Measurements from ENCODE around the gene MCEE. TPM values are rescaled to one million over a fixed set of nuclear protein-coding genes. Genes with fewer than 3 reads are reported as not detected.
A peak's percentile ranks its signal among the peaks of the same experiment; 100 is the strongest.

MCEE gene
- total RNA-seq, 1 experiment from 2014 or later: 14.9 TPM

DNA sequence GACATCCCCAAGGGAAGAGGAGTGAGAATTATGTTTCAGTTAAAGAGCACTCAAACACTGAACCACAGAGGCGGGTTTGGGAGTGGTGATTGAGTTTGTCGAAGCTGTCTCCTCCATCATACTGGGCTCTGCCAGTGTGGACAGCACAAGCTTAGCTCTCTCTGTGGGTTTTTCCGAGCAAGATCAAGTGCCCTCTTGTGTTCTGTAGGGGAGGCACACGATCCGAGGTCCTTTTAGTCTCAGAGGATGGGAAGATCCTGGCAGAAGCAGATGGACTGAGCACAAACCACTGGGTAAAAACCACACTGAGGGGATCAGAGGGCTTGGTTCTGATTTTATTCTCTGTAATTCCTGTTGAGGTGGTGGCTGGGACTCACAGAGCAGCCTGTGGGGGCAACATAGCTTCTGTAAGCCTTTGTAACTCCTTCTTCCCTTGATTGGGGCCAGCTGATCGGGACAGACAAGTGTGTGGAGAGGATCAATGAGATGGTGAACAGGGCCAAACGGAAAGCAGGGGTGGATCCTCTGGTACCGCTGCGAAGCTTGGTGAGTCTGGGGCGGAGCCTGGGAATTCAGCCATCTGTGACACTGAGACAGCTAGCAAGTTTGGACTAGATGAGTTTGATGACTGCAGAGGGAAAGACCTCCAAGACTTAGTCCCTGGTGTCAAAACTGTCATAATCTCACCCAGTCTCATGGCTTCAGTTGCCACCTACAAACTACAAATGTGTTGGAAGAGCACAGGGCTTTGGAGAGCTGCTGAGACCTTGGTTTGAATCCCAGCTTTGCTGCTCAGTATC lies 59.5 kb downstream of the MCEE start:
- ChIA-PET POLR2A (interaction anchor here (0.9 to 3.9 kb wide), 4 partner anchors 44 to 262 kb away, joined by 4 to 123 read pairs (median 16); partner anchors contain the start of genes MCEE, MPHOSPH10 and ZNF638), CTCF (interaction anchor here (0.6 to 2.5 kb wide), 8 partner anchors 10 to 79 kb away, joined by 3 to 11 read pairs (median 4); no protein-coding TSS in a partner anchor)
- H3K27ac Mint-ChIP-seq (ENCODE audit: low read depth, unreplicated experiment): no peak overlapping the region
- TF ChIP-seq, protein P1, sequence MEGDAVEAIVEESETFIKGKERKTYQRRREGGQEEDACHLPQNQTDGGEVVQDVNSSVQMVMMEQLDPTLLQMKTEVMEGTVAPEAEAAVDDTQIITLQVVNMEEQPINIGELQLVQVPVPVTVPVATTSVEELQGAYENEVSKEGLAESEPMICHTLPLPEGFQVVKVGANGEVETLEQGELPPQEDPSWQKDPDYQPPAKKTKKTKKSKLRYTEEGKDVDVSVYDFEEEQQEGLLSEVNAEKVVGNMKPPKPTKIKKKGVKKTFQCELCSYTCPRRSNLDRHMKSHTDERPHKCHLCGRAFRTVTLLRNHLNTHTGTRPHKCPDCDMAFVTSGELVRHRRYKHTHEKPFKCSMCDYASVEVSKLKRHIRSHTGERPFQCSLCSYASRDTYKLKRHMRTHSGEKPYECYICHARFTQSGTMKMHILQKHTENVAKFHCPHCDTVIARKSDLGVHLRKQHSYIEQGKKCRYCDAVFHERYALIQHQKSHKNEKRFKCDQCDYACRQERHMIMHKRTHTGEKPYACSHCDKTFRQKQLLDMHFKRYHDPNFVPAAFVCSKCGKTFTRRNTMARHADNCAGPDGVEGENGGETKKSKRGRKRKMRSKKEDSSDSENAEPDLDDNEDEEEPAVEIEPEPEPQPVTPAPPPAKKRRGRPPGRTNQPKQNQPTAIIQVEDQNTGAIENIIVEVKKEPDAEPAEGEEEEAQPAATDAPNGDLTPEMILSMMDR (IDR thresholded peaks at IDR 0.05; ENCODE audit: unreplicated experiment): no peak
- H3K27me3 Mint-ChIP-seq (ENCODE audit: insufficient read depth, unreplicated experiment): no peaks in the 10 kb centered on the region
- intact Hi-C loops (cut with micrococcal nuclease): no loop called here
- DNase-seq (ENCODE audit: unreplicated experiment): peak; percentile 31
- no TSS peak for BruUV-seq (replicated peaks)
- no peak overlapping the region for H3K4me3 Mint-ChIP-seq (ENCODE audit: unreplicated experiment)
- H3K4me1 Mint-ChIP-seq (ENCODE audit: insufficient read depth, unreplicated experiment): peaks cover 22% of the 10 kb centered on the region
- peaks cover 29% of the 10 kb centered on the region for H3K36me3 Mint-ChIP-seq (ENCODE audit: insufficient read depth, unreplicated experiment)
- no peaks in the 10 kb centered on the region for H3K9me3 Mint-ChIP-seq (ENCODE audit: unreplicated experiment)

DNA sequence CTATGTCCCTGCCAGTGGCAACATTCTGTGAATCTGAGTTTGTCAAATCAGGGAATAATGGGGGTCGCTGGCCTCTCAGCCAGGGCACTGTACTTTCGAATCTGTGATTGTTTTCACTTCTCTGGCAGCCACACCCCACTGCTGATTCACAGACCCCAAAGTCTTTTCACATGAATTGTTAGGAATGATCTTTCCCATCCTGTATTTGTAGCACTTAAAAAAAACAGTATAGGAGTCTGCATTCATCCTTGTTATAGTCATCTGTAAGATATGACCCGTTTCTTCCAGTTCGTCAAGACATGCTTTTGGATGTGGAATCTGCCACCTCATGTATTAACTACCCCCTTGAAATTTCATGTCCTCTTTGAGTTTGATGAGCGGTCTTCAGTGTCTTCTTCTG lies 60.7 kb downstream of the MCEE start:
- ChIA-PET POLR2A (interaction anchor here (0.6 to 3.9 kb wide), 16 partner anchors 13 to 1995 kb away, joined by 3 to 123 read pairs (median 4); partner anchors contain the start of genes MCEE, MPHOSPH10 and ZNF638), CTCF (interaction anchor here (1.1 to 1.4 kb wide), 3 partner anchors 22 to 208 kb away, joined by 3 to 4 read pairs (median 4); no protein-coding TSS in a partner anchor)
- TF ChIP-seq, protein P1 (IDR thresholded peaks at IDR 0.05; ENCODE audit: unreplicated experiment): no peak
- peak overlapping the region; percentile 93 for H3K27ac Mint-ChIP-seq (ENCODE audit: low read depth, unreplicated experiment)
- peaks cover 23% of the 10 kb centered on the region for H3K36me3 Mint-ChIP-seq (ENCODE audit: insufficient read depth, unreplicated experiment)
- no peak for DNase-seq (ENCODE audit: unreplicated experiment)
- peak overlapping the region; percentile 96 for H3K4me3 Mint-ChIP-seq (ENCODE audit: unreplicated experiment)
- intact Hi-C loops (cut with micrococcal nuclease): loop anchor here (5.0 kb wide), 1 partner anchor 63 kb away; the partner anchor contains the start of genes MCEE and MPHOSPH10
- H3K27me3 Mint-ChIP-seq (ENCODE audit: insufficient read depth, unreplicated experiment): no peaks in the 10 kb centered on the region
- H3K9me3 Mint-ChIP-seq (ENCODE audit: unreplicated experiment): no peaks in the 10 kb centered on the region
- TSS peak; percentile 54 for BruUV-seq (replicated peaks)
- H3K4me1 Mint-ChIP-seq (ENCODE audit: insufficient read depth, unreplicated experiment): peaks cover 22% of the 10 kb centered on the region

GRCh38 chr2:71068218-71069035 lies 61.6 kb downstream of the MCEE start, which contains the start of gene NAGK:
TSS of gene NAGK (plus strand) at chr2:71068648. CDS start at chr2:71068684, 36 bp downstream.
- peak; percentile 95 for DNase-seq (ENCODE audit: unreplicated experiment)
- H3K27me3 Mint-ChIP-seq (ENCODE audit: insufficient read depth, unreplicated experiment): no peaks in the 10 kb centered on the region
- POLR2A ChIA-PET: interaction anchor here (0.6 to 3.9 kb wide), 40 partner anchors 10 to 1996 kb away, joined by 3 to 123 read pairs (median 4); partner anchors contain the start of genes ATP6V1B1, MCEE, MPHOSPH10 and PAIP2B
- H3K36me3 Mint-ChIP-seq (ENCODE audit: insufficient read depth, unreplicated experiment): peaks cover 17% of the 10 kb centered on the region
- H3K27ac Mint-ChIP-seq (ENCODE audit: low read depth, unreplicated experiment): peak within 1 kb of the TSS; percentile 93
- peaks cover 22% of the 10 kb centered on the region for H3K4me1 Mint-ChIP-seq (ENCODE audit: insufficient read depth, unreplicated experiment)
- TF ChIP-seq, protein P1 (IDR thresholded peaks at IDR 0.05; ENCODE audit: unreplicated experiment): no peak
- H3K9me3 Mint-ChIP-seq (ENCODE audit: unreplicated experiment): no peaks in the 10 kb centered on the region
- CTCF ChIA-PET: interaction anchor here (0.7 to 1.6 kb wide), 5 partner anchors 61 to 264 kb away, joined by 3 to 7 read pairs (median 4); partner anchors contain the start of gene ZNF638
- intact Hi-C loops (cut with micrococcal nuclease): loop anchor here (5.0 kb wide), 1 partner anchor 64 kb away; the partner anchor contains the start of genes MCEE and MPHOSPH10
- BruUV-seq (replicated peaks): no TSS peak
- H3K4me3 Mint-ChIP-seq (ENCODE audit: unreplicated experiment): peak within 1 kb of the TSS; percentile 96
